ENCODE data around the gene PRUNE2. TPM values are rescaled to one million over a fixed set of nuclear protein-coding genes. Genes with fewer than 3 reads are reported as not detected.
A peak's percentile ranks its signal among the peaks of the same experiment; 100 is the strongest.

PRUNE2 gene
- total RNA-seq, 1 donor from 2014 or later = 4.3 TPM

- Mint-ChIP-seq H3K9me3 (peaks cover 3% of the 10 kb centered on the region), H3K4me3 (no peak overlapping the region), H3K4me1 (peaks cover 18% of the 10 kb centered on the region), H3K27ac (ENCODE audit: unreplicated experiment) (peak overlapping the region; percentile 85), H3K36me3 (ENCODE audit: low read depth) (no peaks in the 10 kb centered on the region), H3K27me3 (ENCODE audit: low read depth) (no peaks in the 10 kb centered on the region)
- TF ChIP-seq CTCF (conservative IDR thresholded peaks at IDR 0.05) = no peak
- no peak for DNase-seq (ENCODE audit: low read depth, low spot score)
Observed at GRCh38 chr9:76887951-76888350, 18.0 kb downstream of the PRUNE2 start.

- peaks cover 16% of the 10 kb centered on the region for H3K4me1 Mint-ChIP-seq
- no peak overlapping the region for H3K4me3 Mint-ChIP-seq
- no peaks in the 10 kb centered on the region for H3K27me3 Mint-ChIP-seq (ENCODE audit: low read depth)
- DNase-seq (ENCODE audit: low read depth, low spot score) = no peak
- peak; percentile 24 for TF ChIP-seq CTCF (conservative IDR thresholded peaks at IDR 0.05)
- H3K36me3 Mint-ChIP-seq (ENCODE audit: low read depth) = no peaks in the 10 kb centered on the region
- H3K27ac Mint-ChIP-seq (ENCODE audit: unreplicated experiment) = peak overlapping the region; percentile 85
- peaks cover 3% of the 10 kb centered on the region for H3K9me3 Mint-ChIP-seq
Observed at GRCh38 chr9:76887003-76887821, 18.7 kb downstream of the PRUNE2 start.

GRCh38 chr9:76886318-76886717 is 19.6 kb downstream of the PRUNE2 start:
- peaks cover 11% of the 10 kb centered on the region for H3K4me1 Mint-ChIP-seq
- no peak for DNase-seq (ENCODE audit: low read depth, low spot score)
- H3K4me3 Mint-ChIP-seq = no peak overlapping the region
- TF ChIP-seq CTCF (conservative IDR thresholded peaks at IDR 0.05) = no peak
- H3K36me3 Mint-ChIP-seq (ENCODE audit: low read depth) = no peaks in the 10 kb centered on the region
- H3K27me3 Mint-ChIP-seq (ENCODE audit: low read depth) = no peaks in the 10 kb centered on the region
- H3K9me3 Mint-ChIP-seq = peaks cover 3% of the 10 kb centered on the region
- no peak overlapping the region for H3K27ac Mint-ChIP-seq (ENCODE audit: unreplicated experiment)

GRCh38 chr9:76884823-76885222 is 21.1 kb downstream of the PRUNE2 start:
- H3K4me1 Mint-ChIP-seq = peaks cover 11% of the 10 kb centered on the region
- DNase-seq (ENCODE audit: low read depth, low spot score) = no peak
- no peaks in the 10 kb centered on the region for H3K27me3 Mint-ChIP-seq (ENCODE audit: low read depth)
- peaks cover 3% of the 10 kb centered on the region for H3K9me3 Mint-ChIP-seq
- no peak overlapping the region for H3K27ac Mint-ChIP-seq (ENCODE audit: unreplicated experiment)
- H3K36me3 Mint-ChIP-seq (ENCODE audit: low read depth) = no peaks in the 10 kb centered on the region
- H3K4me3 Mint-ChIP-seq = no peak overlapping the region
- TF ChIP-seq CTCF (conservative IDR thresholded peaks at IDR 0.05) = no peak

- no peaks in the 10 kb centered on the region for H3K36me3 Mint-ChIP-seq (ENCODE audit: low read depth)
- no peak for DNase-seq (ENCODE audit: low read depth, low spot score)
- H3K27ac Mint-ChIP-seq (ENCODE audit: unreplicated experiment) = no peak overlapping the region
- H3K4me1 Mint-ChIP-seq = peaks cover 11% of the 10 kb centered on the region
- peaks cover 3% of the 10 kb centered on the region for H3K9me3 Mint-ChIP-seq
- no peak for TF ChIP-seq CTCF (conservative IDR thresholded peaks at IDR 0.05)
- no peaks in the 10 kb centered on the region for H3K27me3 Mint-ChIP-seq (ENCODE audit: low read depth)
- H3K4me3 Mint-ChIP-seq = no peak overlapping the region
Observed at GRCh38 chr9:76883341-76883855, 22.5 kb downstream of the PRUNE2 start.

Data from neural crest cell (in vitro differentiated cells).